ENCODE measurements around the gene IBA57.
"Not testable (repeated sequence)": the region's sequence is repeated elsewhere in the genome, so short reads cannot be mapped to it uniquely, and the experiment has no call there.

The IBA57 gene

DNA sequence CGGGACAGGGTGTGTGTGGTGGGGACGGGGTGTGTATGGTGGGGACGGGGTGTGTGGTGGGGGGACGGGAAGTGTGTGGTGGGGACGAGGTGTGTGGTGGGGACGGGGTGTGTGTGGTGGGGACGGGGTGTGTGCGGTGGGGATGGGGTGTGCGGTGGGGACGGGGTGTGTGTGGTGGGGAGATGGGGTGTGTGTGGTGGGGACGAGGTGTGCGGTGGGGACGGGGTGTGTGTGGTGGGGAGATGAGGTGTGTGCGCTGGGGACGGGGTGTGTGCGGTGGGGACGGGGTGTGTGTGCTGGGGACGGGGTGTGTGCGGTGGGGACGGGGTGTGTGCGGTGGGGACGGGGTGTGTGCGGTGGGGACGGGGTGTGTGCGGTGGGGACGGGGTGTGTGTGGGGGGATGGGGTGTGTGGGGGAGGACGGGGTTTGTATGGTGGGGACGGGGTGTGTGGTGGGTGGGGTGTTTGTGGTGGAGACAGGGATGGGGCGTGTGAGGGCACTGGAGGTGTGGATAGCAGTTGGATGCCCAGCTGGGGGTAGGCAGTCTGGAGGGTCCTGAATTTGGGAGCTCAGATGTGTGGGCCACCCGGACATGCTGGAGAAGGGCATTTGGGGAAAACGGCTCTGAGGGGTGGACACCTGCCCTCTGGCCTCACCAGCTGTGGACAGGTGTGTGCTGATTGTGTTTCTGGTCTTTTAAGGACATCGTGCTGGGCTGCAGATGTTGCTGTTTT lies 16.9 kb downstream of the IBA57 start:
- H3K9me3 Mint-ChIP-seq = no peaks in the 10 kb centered on the region
- peaks cover 14% of the 10 kb centered on the region for H3K4me1 Mint-ChIP-seq

GRCh38 chr1:228184152-228184551 lies 18.5 kb downstream of the IBA57 start:
- H3K27ac Mint-ChIP-seq = no peak overlapping the region
- H3K4me3 Mint-ChIP-seq = no peak overlapping the region
- H3K4me1 Mint-ChIP-seq = peaks cover 9% of the 10 kb centered on the region
- H3K27me3 Mint-ChIP-seq = no peaks in the 10 kb centered on the region
- H3K9me3 Mint-ChIP-seq = no peaks in the 10 kb centered on the region
- no peaks in the 10 kb centered on the region for H3K36me3 Mint-ChIP-seq

More for the DNA sequence above, 16.9 kb downstream of the IBA57 start:
- H3K4me3 Mint-ChIP-seq = no peak overlapping the region
- H3K27ac Mint-ChIP-seq = no peak overlapping the region
- H3K27me3 Mint-ChIP-seq = no peaks in the 10 kb centered on the region
- no peaks in the 10 kb centered on the region for H3K36me3 Mint-ChIP-seq

DNA sequence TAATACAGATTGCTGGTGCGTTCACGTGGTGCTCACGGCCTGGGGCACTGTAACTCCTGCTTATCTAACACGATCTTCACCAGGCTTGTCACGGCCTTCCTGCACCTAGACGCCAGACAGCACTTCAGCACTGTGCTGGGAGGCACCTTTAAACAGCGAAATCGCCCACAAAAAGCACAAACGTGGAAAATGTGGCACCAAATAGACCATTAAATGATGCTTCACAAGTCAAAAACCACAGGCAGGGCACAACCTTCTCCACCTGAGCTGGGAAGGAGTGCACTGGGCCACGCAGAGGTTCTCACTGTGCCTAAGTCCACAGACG lies 20.0 kb downstream of the IBA57 start:
- H3K4me3 Mint-ChIP-seq = no peak overlapping the region
- peaks cover 5% of the 10 kb centered on the region for H3K4me1 Mint-ChIP-seq

GRCh38 chr1:228188249-228188648 lies 22.6 kb downstream of the IBA57 start:
- not testable (repeated sequence) for H3K27ac Mint-ChIP-seq, H3K4me3 Mint-ChIP-seq

More for the DNA sequence above, 20.0 kb downstream of the IBA57 start:
- H3K36me3 Mint-ChIP-seq = no peaks in the 10 kb centered on the region
- H3K9me3 Mint-ChIP-seq = no peaks in the 10 kb centered on the region
- H3K27me3 Mint-ChIP-seq = no peaks in the 10 kb centered on the region
- no peak overlapping the region for H3K27ac Mint-ChIP-seq

DNA sequence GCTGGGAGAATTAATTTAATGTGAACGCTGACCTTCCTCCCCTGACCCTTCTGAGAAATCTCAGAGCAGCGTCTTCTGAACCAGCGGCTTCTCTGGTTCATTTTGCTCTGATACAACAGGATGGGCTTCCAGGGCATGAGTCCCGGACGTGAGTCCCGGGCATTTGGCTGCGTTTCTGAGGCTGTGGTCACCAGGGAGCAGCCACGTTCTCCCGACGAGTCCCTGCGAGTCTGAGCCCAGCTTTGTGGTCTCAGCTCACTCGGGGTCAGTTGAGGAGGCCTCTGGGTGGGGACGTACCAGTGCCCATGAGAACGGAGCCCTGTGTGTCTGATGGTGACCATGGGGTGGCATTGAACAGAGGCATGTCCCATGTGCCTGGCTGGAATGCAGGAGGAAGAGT lies 24.6 kb downstream of the IBA57 start:
- Mint-ChIP-seq H3K27me3 (no peaks in the 10 kb centered on the region), H3K9me3 (no peaks in the 10 kb centered on the region), H3K4me3 (no peak overlapping the region), H3K27ac (no peak overlapping the region), H3K36me3 (no peaks in the 10 kb centered on the region), H3K4me1 (peaks cover 5% of the 10 kb centered on the region)

More at GRCh38 chr1:228188249-228188648, 22.6 kb downstream of the IBA57 start:
- H3K27me3 Mint-ChIP-seq, H3K4me1 Mint-ChIP-seq, H3K36me3 Mint-ChIP-seq, H3K9me3 Mint-ChIP-seq: not testable (repeated sequence)

- H3K9me3 Mint-ChIP-seq = no peaks in the 10 kb centered on the region
- no peaks in the 10 kb centered on the region for H3K36me3 Mint-ChIP-seq
- H3K4me3 Mint-ChIP-seq = no peak overlapping the region
- no peaks in the 10 kb centered on the region for H3K27me3 Mint-ChIP-seq
- no peak overlapping the region for H3K27ac Mint-ChIP-seq
- peaks cover 2% of the 10 kb centered on the region for H3K4me1 Mint-ChIP-seq
These were observed 25.2 kb downstream of the IBA57 start for GRCh38 chr1:228190778-228191177.

DNA sequence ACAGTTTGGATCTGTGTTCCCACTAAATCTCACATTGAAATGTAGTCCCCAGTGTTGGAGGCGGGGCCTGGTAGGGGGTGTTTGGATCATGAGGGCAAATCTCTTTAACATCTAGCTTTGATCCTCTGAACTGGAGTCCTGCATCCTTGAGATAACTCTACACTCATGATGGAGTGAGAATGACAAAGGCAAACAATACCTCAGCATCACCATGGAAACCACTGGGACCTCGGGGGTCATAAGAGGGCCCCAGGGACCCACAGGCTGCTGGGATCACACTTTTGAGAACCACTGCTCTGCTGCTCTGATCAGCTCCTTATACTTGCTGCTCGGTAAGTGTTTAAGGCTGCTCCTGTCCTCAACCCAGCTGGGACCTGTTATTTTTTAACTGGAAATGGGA lies 28.8 kb downstream of the IBA57 start:
- Mint-ChIP-seq H3K4me1 (no peaks in the 10 kb centered on the region), H3K27me3 (no peaks in the 10 kb centered on the region), H3K27ac (no peak overlapping the region), H3K9me3 (peaks cover 7% of the 10 kb centered on the region), H3K4me3 (no peak overlapping the region), H3K36me3 (peaks cover 11% of the 10 kb centered on the region)

GRCh38 chr1:228194921-228195812 lies 29.6 kb downstream of the IBA57 start:
- Mint-ChIP-seq H3K36me3 (peaks cover 15% of the 10 kb centered on the region), H3K27me3 (no peaks in the 10 kb centered on the region), H3K9me3 (peaks cover 10% of the 10 kb centered on the region), H3K4me1 (no peaks in the 10 kb centered on the region), H3K4me3 (no peak overlapping the region), H3K27ac (no peak overlapping the region)

DNA sequence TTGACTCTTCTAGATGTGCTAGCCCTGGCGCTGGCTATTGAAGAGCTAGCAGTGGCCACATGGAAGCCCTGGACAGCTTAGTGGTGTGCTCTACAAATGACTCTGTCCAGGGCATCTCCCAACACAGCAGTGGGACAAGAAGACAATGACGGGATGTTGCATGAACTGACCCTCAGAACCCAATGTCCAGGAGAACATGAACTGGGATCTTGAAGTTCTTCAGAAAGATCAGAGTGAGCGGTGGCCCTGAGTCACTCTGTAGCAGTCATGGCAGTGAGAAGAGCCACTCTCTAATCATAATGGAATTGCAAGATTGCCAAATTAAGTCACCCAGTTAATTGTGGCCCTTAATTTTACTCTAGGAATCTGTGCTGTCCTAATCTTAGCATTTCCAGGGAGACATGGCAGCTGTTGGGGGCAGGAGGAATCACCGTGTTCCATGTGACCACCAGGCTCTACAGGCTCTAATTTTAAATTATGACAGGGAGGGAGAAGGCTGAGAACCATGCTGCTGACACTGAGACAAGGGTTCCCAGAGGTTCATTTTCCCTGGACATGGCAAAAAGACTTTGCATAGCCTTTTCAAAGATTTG lies 32.0 kb downstream of the IBA57 start:
- H3K9me3 Mint-ChIP-seq = peaks cover 10% of the 10 kb centered on the region
- peaks cover 18% of the 10 kb centered on the region for H3K36me3 Mint-ChIP-seq
- no peaks in the 10 kb centered on the region for H3K4me1 Mint-ChIP-seq
- no peak overlapping the region for H3K27ac Mint-ChIP-seq
- no peak overlapping the region for H3K4me3 Mint-ChIP-seq
- H3K27me3 Mint-ChIP-seq = no peaks in the 10 kb centered on the region

DNA sequence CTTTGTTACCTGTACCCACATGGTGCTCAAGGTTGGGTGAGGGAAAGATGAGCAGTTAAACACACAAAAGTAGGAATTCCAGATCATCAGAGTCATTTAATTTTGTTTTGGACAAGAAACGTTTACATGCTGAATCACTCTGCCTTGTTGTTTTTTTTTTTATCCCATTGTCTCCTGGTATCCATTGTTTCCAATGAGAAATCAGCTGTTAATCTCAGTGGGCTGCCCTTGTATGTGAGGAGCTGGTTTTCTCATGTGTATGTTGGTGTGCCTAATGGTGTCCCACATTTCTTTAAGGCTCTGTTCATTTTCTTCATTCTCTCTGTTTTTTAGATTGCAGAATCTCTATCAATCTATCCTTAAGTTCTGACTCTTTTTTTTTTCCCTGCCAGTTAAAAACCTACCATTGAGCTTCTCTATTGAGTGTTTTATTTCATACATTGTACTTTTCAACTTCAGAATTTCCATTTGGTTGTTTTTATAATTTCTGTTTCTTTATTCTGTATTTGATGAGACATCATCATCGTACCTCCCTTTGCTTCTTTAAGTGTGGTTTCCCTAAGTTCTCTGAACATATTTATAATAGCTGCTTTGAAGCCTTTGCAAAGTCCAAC lies 33.5 kb downstream of the IBA57 start:
- Mint-ChIP-seq H3K4me3 (no peak overlapping the region), H3K27me3 (peaks cover 4% of the 10 kb centered on the region), H3K27ac (no peak overlapping the region), H3K9me3 (peaks cover 10% of the 10 kb centered on the region), H3K4me1 (no peaks in the 10 kb centered on the region), H3K36me3 (peaks cover 18% of the 10 kb centered on the region)

DNA sequence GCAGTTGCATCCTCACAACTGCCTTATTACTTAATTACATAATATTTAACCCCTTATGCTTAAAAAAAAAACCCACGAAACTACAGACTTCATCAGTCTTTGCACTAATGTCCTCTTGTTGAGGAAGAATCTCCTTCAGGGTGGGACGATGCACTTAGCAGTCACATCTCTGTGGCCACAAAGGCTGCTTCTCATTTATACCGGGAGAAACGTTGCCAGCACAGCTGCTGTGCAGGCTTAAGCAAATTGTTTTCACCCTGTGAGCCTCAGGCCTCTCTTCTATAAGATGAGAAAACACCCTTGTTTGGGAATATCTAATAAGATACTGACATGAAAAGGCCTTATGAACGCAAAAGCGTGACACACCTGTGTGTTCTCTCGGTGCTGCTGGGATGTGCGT lies 39.4 kb downstream of the IBA57 start:
- Mint-ChIP-seq H3K9me3 (no peaks in the 10 kb centered on the region), H3K36me3 (peaks cover 3% of the 10 kb centered on the region), H3K4me1 (no peaks in the 10 kb centered on the region), H3K27ac (no peak overlapping the region), H3K4me3 (no peak overlapping the region), H3K27me3 (peaks cover 10% of the 10 kb centered on the region)

DNA sequence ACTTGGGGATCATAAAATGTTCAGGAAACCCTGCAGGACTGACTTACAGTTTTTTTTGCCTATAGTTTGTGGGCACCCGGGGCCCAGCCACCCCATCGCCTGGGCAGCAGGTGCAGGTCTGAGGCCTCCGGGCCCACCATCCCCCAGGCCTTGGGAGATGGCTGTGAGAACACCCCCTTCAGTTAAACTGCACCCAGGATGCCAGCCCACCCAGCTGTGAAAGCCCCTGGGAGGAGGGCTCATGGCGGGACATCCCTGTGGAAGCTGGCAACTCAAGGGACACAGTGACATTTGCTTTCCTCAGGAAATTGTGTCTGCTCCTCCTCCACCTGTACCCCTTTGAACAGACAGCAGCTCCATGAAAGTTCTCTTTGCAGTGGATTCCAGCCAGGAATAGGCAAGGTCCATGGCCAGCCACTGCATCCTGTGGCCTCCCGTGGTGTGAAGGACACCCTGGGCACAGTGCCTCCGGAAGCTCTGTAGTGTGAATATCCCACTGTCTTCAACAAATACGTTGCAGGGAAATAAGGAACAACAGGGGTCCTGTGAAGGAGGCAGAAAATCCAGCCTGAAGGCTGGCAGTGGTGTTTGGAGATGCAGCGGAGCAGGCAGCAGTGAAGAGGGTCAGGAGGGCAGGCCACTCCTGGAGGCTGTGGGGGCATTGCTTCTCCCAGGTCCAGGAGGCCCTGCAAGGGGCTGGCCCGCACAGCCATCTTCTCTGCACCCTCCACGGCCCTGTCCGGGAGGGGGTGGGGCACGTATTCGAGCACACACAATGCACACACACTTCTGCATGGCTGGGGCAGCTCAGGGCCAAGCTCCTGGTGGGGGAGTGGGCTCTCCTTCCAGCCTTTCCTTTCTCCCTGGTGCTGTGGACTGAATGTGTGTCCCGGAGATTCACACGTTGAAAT lies 40.2 kb downstream of the IBA57 start:
- H3K4me1 Mint-ChIP-seq = no peaks in the 10 kb centered on the region
- peak overlapping the region; percentile 72 for H3K27ac Mint-ChIP-seq
- no peak overlapping the region for H3K4me3 Mint-ChIP-seq
- peaks cover 10% of the 10 kb centered on the region for H3K27me3 Mint-ChIP-seq
- H3K9me3 Mint-ChIP-seq = no peaks in the 10 kb centered on the region
- H3K36me3 Mint-ChIP-seq = peaks cover 3% of the 10 kb centered on the region

DNA sequence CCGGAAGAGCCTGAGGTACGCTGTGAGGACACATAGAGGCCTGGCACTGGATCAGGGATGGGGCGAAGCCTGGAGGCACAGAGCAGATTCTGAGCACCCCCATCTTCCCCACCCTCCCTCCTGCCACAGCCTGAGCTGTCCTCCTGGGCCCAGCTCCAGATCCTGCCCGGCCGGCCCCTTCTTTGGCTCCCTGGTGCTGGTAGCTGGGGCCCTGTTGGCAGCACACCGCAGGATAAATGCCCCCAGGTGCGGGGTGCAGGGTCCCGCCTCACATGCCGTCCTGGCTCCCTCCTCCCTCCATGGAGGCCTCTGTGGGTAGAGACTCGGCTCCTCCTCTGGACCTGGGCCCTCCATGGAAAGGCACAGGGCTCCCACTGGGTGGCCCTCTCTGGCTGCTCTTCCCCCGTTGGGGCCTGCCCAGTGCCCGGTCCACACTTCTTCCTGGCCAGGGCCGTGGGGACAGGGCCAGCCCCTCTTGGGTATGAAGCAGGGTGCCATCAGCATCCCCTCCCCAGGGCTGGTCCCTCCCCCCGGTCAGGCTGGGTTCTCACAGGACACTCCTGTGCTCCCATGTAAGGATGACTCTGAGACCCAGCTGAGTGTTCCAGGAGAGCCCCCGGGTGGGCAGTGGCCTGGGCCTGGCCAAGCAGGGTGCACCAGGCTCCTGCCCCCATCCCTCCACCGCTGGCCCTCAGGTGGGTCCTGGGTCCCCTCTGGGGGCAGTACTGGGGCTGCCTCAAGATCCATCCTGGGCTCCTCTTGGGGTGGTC lies 41.2 kb downstream of the IBA57 start:
- peak overlapping the region; percentile 72 for H3K27ac Mint-ChIP-seq
- H3K4me1 Mint-ChIP-seq = no peaks in the 10 kb centered on the region
- H3K4me3 Mint-ChIP-seq = no peak overlapping the region
- peaks cover 10% of the 10 kb centered on the region for H3K27me3 Mint-ChIP-seq
- no peaks in the 10 kb centered on the region for H3K36me3 Mint-ChIP-seq
- H3K9me3 Mint-ChIP-seq = no peaks in the 10 kb centered on the region

GRCh38 chr1:228207381-228207810 lies 41.8 kb downstream of the IBA57 start:
- Mint-ChIP-seq H3K27ac (no peak overlapping the region), H3K9me3 (no peaks in the 10 kb centered on the region), H3K4me3 (no peak overlapping the region), H3K4me1 (no peaks in the 10 kb centered on the region), H3K27me3 (peaks cover 10% of the 10 kb centered on the region), H3K36me3 (no peaks in the 10 kb centered on the region)
